Neural progenitor cell (in vitro differentiated cells): Measurements from ENCODE around the gene CFH. TPM values are rescaled to one million over a fixed set of nuclear protein-coding genes. Genes with fewer than 3 reads are reported as not detected.
A peak's percentile ranks its signal among the peaks of the same experiment; 100 is the strongest.

Source experiments
- DNase-seq: peaks from one replicate; pipeline ENCODE4 v3.0.0-alpha.2; 2016; ENCODE audit warnings: low spot score
- H2AFZ ChIP-seq: fragments of 200-600 bp; sonication (generic); replicated peaks from 2 replicates; pipeline ENCODE4 v1.6.1; 2016; ENCODE audit warnings: antibody characterized with exemption
- H3F3A ChIP-seq: fragments of 200-600 bp; sonication (generic); 2 replicates; pipeline ENCODE4 v1.6.1; 2016; ENCODE audit warnings: antibody characterized with exemption, low read depth
- H3K27ac ChIP-seq: fragments of 200-600 bp; sonication (generic); 2 replicates; pipeline ENCODE4 v1.5.1; 2016; ENCODE audit warnings: mild to moderate bottlenecking
- H3K27me3 ChIP-seq: fragments of 200-600 bp; sonication (generic); 2 replicates; pipeline ENCODE4 v1.6.1; 2016; ENCODE audit warnings: mild to moderate bottlenecking, moderate library complexity
- H3K36me3 ChIP-seq: fragments of 200-600 bp; sonication (generic); 2 replicates; pipeline ENCODE4 v1.5.1; 2016
- H3K4me1 ChIP-seq: fragments of 200-600 bp; sonication (generic); 2 replicates; pipeline ENCODE4 v1.6.1; 2016; ENCODE audit warnings: mixed run types
- H3K4me2 ChIP-seq: fragments of 200-600 bp; sonication (generic); 2 replicates; pipeline ENCODE4 v1.6.1; 2016
- H3K4me3 ChIP-seq: fragments of 200-600 bp; sonication (generic); 2 replicates; pipeline ENCODE4 v1.5.1; 2016
- H3K79me2 ChIP-seq: fragments of 200-600 bp; sonication (generic); 2 replicates; pipeline ENCODE4 v1.6.1; 2016; ENCODE audit warnings: low read depth
- H3K9ac ChIP-seq: fragments of 200-600 bp; sonication (generic); 2 replicates; pipeline ENCODE4 v1.6.1; 2016
- H3K9me3 ChIP-seq: fragments of 200-600 bp; sonication (generic); 2 replicates; pipeline ENCODE4 v1.5.1; 2016; ENCODE audit warnings: low read depth
- H4K20me1 ChIP-seq: fragments of 200-600 bp; sonication (generic); 2 replicates; pipeline ENCODE4 v1.6.1; 2016; ENCODE audit warnings: low read depth
- H3K27ac Mint-ChIP-seq: 3 replicates; pipeline ENCODE4 v1.8.0; 2021; ENCODE audit warnings: mixed read lengths
- H3K27me3 Mint-ChIP-seq: 2 replicates; pipeline ENCODE4 v1.8.0; 2022; ENCODE audit warnings: low read depth, mild to moderate bottlenecking, inconsistent platforms, moderate library complexity, mixed read lengths; ENCODE audit not compliant: insufficient read depth
- H3K36me3 Mint-ChIP-seq: 3 replicates; pipeline ENCODE4 v1.8.0; 2021; ENCODE audit warnings: mixed read lengths
- H3K4me1 Mint-ChIP-seq: 3 replicates; pipeline ENCODE4 v1.8.0; 2021; ENCODE audit warnings: mixed read lengths
- H3K4me3 Mint-ChIP-seq: 3 replicates; pipeline ENCODE4 v1.8.0; 2021; ENCODE audit warnings: mild to moderate bottlenecking, moderate library complexity, mixed read lengths
- H3K9me3 Mint-ChIP-seq: 3 replicates; pipeline ENCODE4 v1.8.0; 2020; ENCODE audit warnings: mixed read lengths
- CTCF ChIP-seq: fragments of 200-600 bp; sonication (generic); IDR thresholded peaks from 2 replicates; pipeline ENCODE4 v1.5.1; 2017; ENCODE audit warnings: antibody characterized with exemption, mild to moderate bottlenecking
- EZH2 ChIP-seq: fragments of 200-600 bp; sonication (generic); IDR thresholded peaks from 2 replicates; pipeline ENCODE4 v1.6.1; 2017; ENCODE audit warnings: antibody characterized with exemption, mild to moderate bottlenecking, moderate library complexity
- EZH2phosphoT487 ChIP-seq: fragments of 200-600 bp; sonication (generic); IDR thresholded peaks from 2 replicates; pipeline ENCODE4 v1.6.1; 2017; ENCODE audit warnings: antibody characterized with exemption
- total RNA-seq: library from RNA; depleted of rRNA; stranded (reverse); fragments of >200 nt; gene quantifications from 2 replicates; pipeline ENCODE4 v1.2.3, GENCODE V29; 2015; ENCODE audit warnings: low replicate concordance

The CFH gene
- total RNA-seq, 1 donor from 2014 or later = not detected

GRCh38 chr1:196717868-196718267 lies 66.0 kb downstream of the CFH start:
- Histone ChIP-seq H3K79me2 (no peaks in the 10 kb centered on the region), H3K27ac (no peak overlapping the region), H4K20me1 (no peaks in the 10 kb centered on the region), H3F3A (no peaks in the 10 kb centered on the region), H3K9ac (no peak overlapping the region), H3K36me3 (no peaks in the 10 kb centered on the region), H3K4me3 (no peak overlapping the region), H3K4me2 (no peak overlapping the region), H3K4me1 (no peaks in the 10 kb centered on the region), H2AFZ (peak overlapping the region; percentile 38), H3K9me3 (no peaks in the 10 kb centered on the region), H3K27me3 (peaks cover 10% of the 10 kb centered on the region)
- H3K27ac Mint-ChIP-seq = no peak overlapping the region
- H3K27me3 Mint-ChIP-seq = no peaks in the 10 kb centered on the region
- no peak for TF ChIP-seq EZH2
- no peak for TF ChIP-seq CTCF
- TF ChIP-seq EZH2phosphoT487 = no peak
- no peaks in the 10 kb centered on the region for H3K36me3 Mint-ChIP-seq
- DNase-seq = no peak
- no peak overlapping the region for H3K4me3 Mint-ChIP-seq
- H3K4me1 Mint-ChIP-seq = no peaks in the 10 kb centered on the region
- no peaks in the 10 kb centered on the region for H3K9me3 Mint-ChIP-seq

GRCh38 chr1:196723325-196724185 lies 71.7 kb downstream of the CFH start:
- no peaks in the 10 kb centered on the region for H4K20me1 ChIP-seq
- H3K9ac ChIP-seq = no peak overlapping the region
- H3K36me3 ChIP-seq = no peaks in the 10 kb centered on the region
- Mint-ChIP-seq H3K9me3 (no peaks in the 10 kb centered on the region), H3K27ac (no peak overlapping the region), H3K4me3 (no peak overlapping the region), H3K36me3 (no peaks in the 10 kb centered on the region), H3K4me1 (no peaks in the 10 kb centered on the region), H3K27me3 (peaks cover 2% of the 10 kb centered on the region)
- peaks cover 10% of the 10 kb centered on the region for H3K27me3 ChIP-seq
- DNase-seq = peak; percentile 77
- no peak for TF ChIP-seq EZH2phosphoT487
- peak; percentile 73 for TF ChIP-seq CTCF
- no peak for TF ChIP-seq EZH2
- H3K4me1 ChIP-seq = no peaks in the 10 kb centered on the region
- peak overlapping the region; percentile 35 for H2AFZ ChIP-seq
- H3F3A ChIP-seq = no peaks in the 10 kb centered on the region
- no peaks in the 10 kb centered on the region for H3K9me3 ChIP-seq
- no peak overlapping the region for H3K4me2 ChIP-seq
- no peak overlapping the region for H3K4me3 ChIP-seq
- H3K79me2 ChIP-seq = no peaks in the 10 kb centered on the region
- H3K27ac ChIP-seq = no peak overlapping the region

DNA sequence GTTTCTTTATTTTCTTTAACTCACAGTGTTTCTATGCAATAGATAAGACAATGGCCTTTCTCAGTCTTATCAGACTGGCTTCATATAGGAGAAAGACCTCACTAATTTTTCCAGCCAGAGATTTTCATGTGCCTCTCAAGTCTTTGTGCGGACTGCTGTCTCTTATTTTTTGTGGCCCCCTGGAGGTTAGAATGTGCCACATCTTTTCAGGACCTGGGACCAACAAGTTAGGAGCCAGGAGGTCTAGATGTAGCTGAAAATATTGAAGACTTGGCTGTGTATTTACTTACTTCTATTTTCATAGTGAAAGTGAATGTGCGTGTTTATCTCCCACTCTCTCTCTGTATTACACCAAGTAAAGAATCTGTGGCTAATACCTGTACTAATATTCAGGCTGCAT lies 80.7 kb downstream of the CFH start:
- Mint-ChIP-seq H3K27ac (no peak overlapping the region), H3K4me3 (no peak overlapping the region), H3K36me3 (no peaks in the 10 kb centered on the region), H3K4me1 (no peaks in the 10 kb centered on the region), H3K9me3 (peaks cover 4% of the 10 kb centered on the region), H3K27me3 (no peaks in the 10 kb centered on the region)
- Histone ChIP-seq H3K4me2 (no peak overlapping the region), H3K27me3 (no peaks in the 10 kb centered on the region), H3K4me3 (no peak overlapping the region), H3K9me3 (no peaks in the 10 kb centered on the region), H4K20me1 (no peaks in the 10 kb centered on the region), H3K9ac (no peak overlapping the region), H3F3A (no peaks in the 10 kb centered on the region), H3K27ac (no peak overlapping the region), H3K79me2 (no peaks in the 10 kb centered on the region), H2AFZ (no peak overlapping the region), H3K4me1 (no peaks in the 10 kb centered on the region), H3K36me3 (no peaks in the 10 kb centered on the region)
- DNase-seq = peak; percentile 6
- peak; percentile 46 for TF ChIP-seq CTCF
- TF ChIP-seq EZH2 = no peak
